ENCODE data around the gene FAF1. TPM values are rescaled to one million over a fixed set of nuclear protein-coding genes. Genes with fewer than 3 reads are reported as not detected.

The FAF1 gene
- total and polyA plus RNA-seq, 2 of the 8 experiments (the other 6 are each of a cell fraction or from before 2014, with no cell fraction given): 10.8 to 65.9 TPM

- TF ChIP-seq CHD7 (IDR thresholded peaks at IDR 0.05; ENCODE audit: insufficient replicate concordance, low read length) (no peak), EP300 (IDR thresholded peaks at IDR 0.05; ENCODE audit: borderline replicate concordance in 1 of 2, low read depth in 2 of 2, low read length in 2 of 2) (no peak), RAD21 (IDR thresholded peaks at IDR 0.05 in 1 of 2, conservative IDR thresholded peaks at IDR 0.05 in 1 of 2; ENCODE audit: low read depth in 2 of 2, low read length in 2 of 2) (no peak), RXRA (IDR thresholded peaks at IDR 0.05; ENCODE audit: insufficient read depth, low read depth, low read length) (no peak), BCL11A (IDR thresholded peaks at IDR 0.05; ENCODE audit: low read depth in 2 of 2, low read length in 2 of 2) (no peak), ZNF274 (IDR thresholded peaks at IDR 0.05; ENCODE audit: borderline replicate concordance, extremely low read depth, low read length) (no peak)
Measured at GRCh38 chr1:50452700-50453099, 507.4 kb downstream of the FAF1 start (continued).

Measured in H1 (cell line).